ENCODE measurements around the gene TRMT6. TPM values are rescaled to one million over a fixed set of nuclear protein-coding genes. Genes with fewer than 3 reads are reported as not detected.

TRMT6 gene
- total and polyA plus RNA-seq, 9 donors: 7.6 to 12.1 (median 10.6) TPM

Other genes with a start within 250 kb of the TRMT6 start
- 4.3 TPM for gene SHLD1, start 200.1 kb downstream of the TRMT6 start, total RNA-seq
- gene SHLD1, start 200.1 kb downstream of the TRMT6 start, polyA plus RNA-seq (ENCODE audit: insufficient read depth in 1 of 8, insufficient read length in 8 of 8, low replicate concordance in 1 of 8): 1 to 10 TPM; 5.1 to 8.0 (median 6.2) TPM
- not detected for gene CHGB, start 39.0 kb downstream of the TRMT6 start, total RNA-seq
- gene CHGB, start 39.0 kb downstream of the TRMT6 start, polyA plus RNA-seq (ENCODE audit: insufficient read depth in 1 of 8, insufficient read length in 8 of 8, low replicate concordance in 1 of 8): 1 to 10 TPM in 1 of 8 donors, under 1 TPM in 7; 0.07 to 2.7 (median 0.29) TPM
- 10.3 TPM for gene MCM8, start 119 bp upstream of the TRMT6 start, total RNA-seq
- 10 to 100 TPM in 2 of 8 donors, 1 to 10 TPM in 6; 7.9 to 11.7 (median 8.8) TPM for gene MCM8, start 119 bp upstream of the TRMT6 start, polyA plus RNA-seq (ENCODE audit: insufficient read depth in 1 of 8, insufficient read length in 8 of 8, low replicate concordance in 1 of 8)
- gene CRLS1, start 55.6 kb upstream of the TRMT6 start, total RNA-seq: 64.1 TPM
- gene CRLS1, start 55.6 kb upstream of the TRMT6 start, polyA plus RNA-seq (ENCODE audit: insufficient read depth in 1 of 8, insufficient read length in 8 of 8, low replicate concordance in 1 of 8): 10 to 100 TPM; 50.3 to 72.4 (median 56.9) TPM
- under 0.01 TPM for gene LRRN4, start 103.5 kb upstream of the TRMT6 start, total RNA-seq
- gene LRRN4, start 103.5 kb upstream of the TRMT6 start, polyA plus RNA-seq (ENCODE audit: insufficient read depth in 1 of 8, insufficient read length in 8 of 8, low replicate concordance in 1 of 8): under 1 TPM; 0.07 to 0.38 (median 0.21) TPM
- 0.58 TPM for gene FERMT1, start 172.5 kb upstream of the TRMT6 start, total RNA-seq
- 1 to 10 TPM in 2 of 8 donors, under 1 TPM in 6; 0.23 to 2.6 (median 0.36) TPM for gene FERMT1, start 172.5 kb upstream of the TRMT6 start, polyA plus RNA-seq (ENCODE audit: insufficient read depth in 1 of 8, insufficient read length in 8 of 8, low replicate concordance in 1 of 8)